GM12878 (cell line): ENCODE results near the gene HNRNPM. TPM values are rescaled to one million over a fixed set of nuclear protein-coding genes. Genes with fewer than 3 reads are reported as not detected.
A peak's percentile ranks its signal among the peaks of the same experiment; 100 is the strongest.

Source experiments
- ATAC-seq: fragments of 200-7000 bp; cut with Tn5 transposase; 3 replicates; pipeline ENCODE4 v1.9.1; 2020; ENCODE audit warnings: mild to moderate bottlenecking, moderate library complexity
- BruUV-seq: library from RNA; stranded (reverse); fragments of 400-500 nt; replicated peaks from 2 replicates; lab custom pipeline; 2021; lab: Mats Ljungman, UMichigan
- CTCF ChIA-PET: fragments of 300-600 bp; sonication (Branson Sonifier 250); formaldehyde crosslinking; extraction: SDS; loops from one replicate; lab custom pipeline; 2021; ENCODE audit warnings: inconsistent platforms; lab: Yijun Ruan, JAX
- POLR2A ChIA-PET: fragments of 350-600 bp; formaldehyde crosslinking; extraction: SDS; loops from one replicate; lab custom pipeline; 2021; ENCODE audit warnings: inconsistent platforms; lab: Charles Lee
- RAD21 ChIA-PET: fragments of 300-600 bp; sonication (Branson Sonifier 250); formaldehyde crosslinking; loops from one replicate; lab custom pipeline; 2023; ENCODE audit warnings: antibody characterized with exemption; ENCODE audit not compliant: unreplicated experiment; lab: Charles Lee
- SMC1A ChIA-PET: fragments of 300-600 bp; sonication (Branson Sonifier 250); formaldehyde crosslinking; loops from one replicate; lab custom pipeline; 2023; ENCODE audit not compliant: unreplicated experiment, uncharacterized antibody; lab: Charles Lee
- DNase-seq: peaks from one replicate; pipeline ENCODE4 v3.0.0-alpha.2; 2011; ENCODE audit warnings: low read depth, low spot score
- FAIRE-seq: peaks from 3 replicates; lab custom pipeline; 2011; peaks lifted over from hg19 to GRCh38; lab: Jason Lieb, UNC
- H2AFZ ChIP-seq: 2 replicates; pipeline ENCODE4 v1.6.0; 2011; ENCODE audit warnings: low read depth, low read length, control low read depth; ENCODE audit not compliant: control insufficient read depth
- H3K27ac ChIP-seq: 2 replicates; pipeline ENCODE4 v1.5.1; 2011; ENCODE audit warnings: control low read depth; ENCODE audit not compliant: control insufficient read depth, insufficient read depth
- H3K27me3 ChIP-seq, 2 experiments: replicated peaks in 1 of 2; 2 replicates each; pipeline versions ENCODE4 v1.6.0 to v1.6.1; 2011; ENCODE audit warnings: low read length in 1 of 2; ENCODE audit not compliant: control insufficient read depth in 2 of 2, insufficient read depth in 2 of 2
- H3K36me3 ChIP-seq, 2 experiments: 2 replicates each; pipeline ENCODE4 v1.5.1; 2011; ENCODE audit warnings: low read length in 1 of 2; ENCODE audit not compliant: control insufficient read depth in 2 of 2, insufficient read depth in 2 of 2
- H3K4me1 ChIP-seq: 2 replicates; pipeline ENCODE4 v1.6.1; 2011; ENCODE audit warnings: mild to moderate bottlenecking, low read length, moderate library complexity, mixed read lengths; ENCODE audit not compliant: control insufficient read depth, insufficient read depth
- H3K4me2 ChIP-seq: 2 replicates; pipeline ENCODE4 v1.6.0; 2011; ENCODE audit warnings: control low read depth; ENCODE audit not compliant: control insufficient read depth, insufficient read depth
- H3K4me3 ChIP-seq: fragments of 200-600 bp; sonication (generic); 2 replicates; pipeline ENCODE4 v1.5.1; 2016
- H3K79me2 ChIP-seq: 2 replicates; pipeline ENCODE4 v1.6.0; 2011; ENCODE audit warnings: low read length; ENCODE audit not compliant: control insufficient read depth, insufficient read depth
- H3K9ac ChIP-seq: 2 replicates; pipeline ENCODE4 v1.8.0; 2011; ENCODE audit warnings: low read length, control low read depth, mixed read lengths; ENCODE audit not compliant: control insufficient read depth, insufficient read depth
- H3K9me3 ChIP-seq: replicated peaks from 3 replicates; pipeline ENCODE4 v1.5.1; 2011; ENCODE audit warnings: mild to moderate bottlenecking, low read length; ENCODE audit not compliant: control insufficient read depth, insufficient read depth
- H4K20me1 ChIP-seq: 2 replicates; pipeline ENCODE4 v1.6.0; 2011; ENCODE audit not compliant: control insufficient read depth, insufficient read depth
- MAX ChIP-seq: IDR thresholded peaks from 2 replicates; pipeline ENCODE4 v1.6.1; 2012; ENCODE audit warnings: low read depth, low read length, improper control_type of control experiment
- PML ChIP-seq: IDR thresholded peaks from 2 replicates; pipeline ENCODE4 v1.6.1; 2012; ENCODE audit warnings: low read length, inconsistent platforms
- USF1 ChIP-seq: IDR thresholded peaks from 2 replicates; pipeline ENCODE4 v1.6.1; 2011; ENCODE audit warnings: borderline replicate concordance, low read depth, mild to moderate bottlenecking, moderate library complexity, mixed read lengths, low read length; ENCODE audit not compliant: insufficient read depth; ENCODE audit errors: extremely low read length
- YY1 ChIP-seq: IDR thresholded peaks from 2 replicates; pipeline ENCODE4 v1.6.1; 2011; ENCODE audit warnings: low read depth, mild to moderate bottlenecking, low read length
- WGBS: methylation state at CpG from one replicate; pipeline ENCODE4 v1.1.6; 2016; ENCODE audit warnings: low lambda C conversion rate; ENCODE audit not compliant: insufficient replicate concordance, insufficient coverage; ENCODE audit errors: missing lambda C conversion rate; 5-methylcytosine and 5-hydroxymethylcytosine counted together
- in situ Hi-C: fragments of 300-500 bp; cut with MboI; formaldehyde crosslinking; loops from 9 replicates; pipeline ENCODE4 v1.14.3; 2018; ENCODE audit warnings: mixed read lengths
- intact Hi-C: fragments of 100-400 bp; cut with micrococcal nuclease; formaldehyde crosslinking; loops from one replicate; pipeline ENCODE4 v1.14.2; 2022; ENCODE audit not compliant: unreplicated experiment
- polyA plus RNA-seq, 11 experiments: library from polyadenylated mRNA; depleted of rRNA in 4 of 11; unstranded in 6 of 11; stranded (reverse) in 5 of 11; fragments of >200 nt; fragmentation: Nextera tagmentation in 4 of 11; fragmentation: Illumina TruSeq in 1 of 11; extraction: Ambion mirVana in 4 of 11; extraction: Trizol in 1 of 11; gene quantifications; 1 replicate in 1 of 11; 2 replicates in 10 of 11; pipeline versions ENCODE4 v1.2.1 to v1.2.3, GENCODE V29; 2011 to 2016; ENCODE audit warnings: inconsistent platforms in 2 of 11, missing spikeins in 2 of 11, low read depth in 1 of 11
- total RNA-seq, 4 experiments: library from RNA; depleted of rRNA in 3 of 4; stranded (reverse); fragments of >200 nt in 3 of 4; fragmentation: Illumina TruSeq in 1 of 4; extraction: Trizol in 1 of 4; gene quantifications; 2 replicates each; pipeline versions ENCODE4 v1.2.1 to v1.2.3, GENCODE V29; 2013 to 2021

The HNRNPM gene
- total and polyA plus RNA-seq, 10 of the 15 experiments (the other 5 are each of a cell fraction or from before 2014, with no cell fraction given) = 14.3 to 415 (median 198) TPM

GRCh38 chr19:8459520-8460270 is 14.9 kb downstream of the HNRNPM start:
- peaks cover 21 to 59% of the 10 kb centered on the region in 2 experiments for H3K36me3 ChIP-seq
- BruUV-seq = no TSS peak
- POLR2A ChIA-PET = interaction anchor here (1.3 kb wide), 1 partner anchor 13 kb away, joined by 5 read pairs; no protein-coding TSS in a partner anchor

More at GRCh38 chr19:8459520-8460270, 14.9 kb downstream of the HNRNPM start:
- no peak for DNase-seq
- FAIRE-seq = no peak
- Histone ChIP-seq H2AFZ (no peak overlapping the region), H3K9me3 (no peaks in the 10 kb centered on the region), H3K79me2 (peaks cover 88% of the 10 kb centered on the region), H3K9ac (no peak overlapping the region), H3K27me3 (no peaks in the 10 kb centered on the region), H3K4me3 (no peak overlapping the region), H3K4me2 (peak overlapping the region; percentile 71; the same call in 1 of the 2 replicates), H3K4me1 (peaks cover 9% of the 10 kb centered on the region), H4K20me1 (peaks cover 34% of the 10 kb centered on the region), H3K27ac (no peak overlapping the region)
- ChIA-PET CTCF (interaction anchor here (0.6 to 1.0 kb wide), 3 partner anchors 11 to 200 kb away, joined by 3 to 4 read pairs (median 4); no protein-coding TSS in a partner anchor), SMC1A (interaction anchor here (1.1 to 1.5 kb wide), 5 partner anchors 10 to 46 kb away, joined by 3 to 4 read pairs (median 3); partner anchors contain the start of gene MARCHF2), RAD21 (no interaction called here)
- intact Hi-C loops = no loop called here
- ATAC-seq = no peak
- WGBS = 87% methylated on average over 6 of the region's 6 CpGs
- no peak for TF ChIP-seq YY1
- no peak for TF ChIP-seq PML
- TF ChIP-seq USF1 = no peak
- no peak for TF ChIP-seq MAX
- in situ Hi-C loops = no loop called here
